Measurements from ENCODE around the gene FAM13A.

Gene FAM13A

DNA sequence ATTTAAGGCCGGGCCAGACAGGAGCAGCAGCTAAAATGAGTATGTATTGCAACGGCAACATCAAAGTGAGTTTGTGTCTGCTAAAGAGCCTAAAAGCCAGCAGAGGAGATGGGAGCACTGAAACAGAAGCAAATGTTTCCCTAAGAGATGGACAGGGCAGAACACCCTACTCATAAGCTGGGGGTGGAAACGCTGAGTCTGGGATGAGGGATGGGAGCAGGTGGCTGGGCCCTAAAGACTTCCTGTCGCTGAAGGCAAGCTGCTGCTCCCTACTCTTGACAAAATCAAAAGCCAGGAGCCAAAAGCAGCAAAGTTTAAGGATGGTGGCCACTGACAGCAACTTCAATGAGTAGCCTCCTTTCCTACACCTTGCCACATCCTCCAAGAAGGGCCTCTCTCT is 318.8 kb downstream of the FAM13A start:
- FAIRE-seq = no peak

DNA sequence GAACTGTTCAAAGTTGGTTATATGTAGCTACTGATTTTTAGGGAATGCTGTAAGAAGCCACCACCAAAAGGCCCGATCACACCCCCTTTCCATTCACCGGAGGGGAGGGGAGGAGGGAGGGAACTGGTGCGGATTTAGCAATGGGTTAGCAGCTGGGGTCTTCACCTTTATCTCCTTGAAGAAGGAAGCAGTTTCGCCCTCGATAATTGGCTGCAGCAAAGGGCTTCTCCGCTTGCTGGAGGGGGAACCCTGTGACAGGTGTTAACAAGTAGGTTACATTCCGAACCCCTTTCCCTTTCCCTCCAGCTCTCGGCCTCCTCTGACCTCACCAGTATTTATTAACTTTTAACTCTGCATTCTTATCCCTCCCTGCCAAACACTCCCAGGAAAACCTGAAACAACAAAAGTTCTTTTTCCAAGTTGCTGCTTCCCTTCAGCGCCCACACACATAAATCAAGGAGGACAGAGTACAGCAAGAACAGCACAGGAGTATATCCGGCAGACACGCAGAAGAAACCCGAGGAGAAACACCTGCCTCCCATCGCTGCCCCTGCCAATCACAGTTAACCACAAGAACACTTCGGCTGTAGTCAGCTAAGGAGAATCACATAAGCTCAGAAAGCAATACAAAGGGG is 319.6 kb downstream of the FAM13A start:
- FAIRE-seq = no peak

DNA sequence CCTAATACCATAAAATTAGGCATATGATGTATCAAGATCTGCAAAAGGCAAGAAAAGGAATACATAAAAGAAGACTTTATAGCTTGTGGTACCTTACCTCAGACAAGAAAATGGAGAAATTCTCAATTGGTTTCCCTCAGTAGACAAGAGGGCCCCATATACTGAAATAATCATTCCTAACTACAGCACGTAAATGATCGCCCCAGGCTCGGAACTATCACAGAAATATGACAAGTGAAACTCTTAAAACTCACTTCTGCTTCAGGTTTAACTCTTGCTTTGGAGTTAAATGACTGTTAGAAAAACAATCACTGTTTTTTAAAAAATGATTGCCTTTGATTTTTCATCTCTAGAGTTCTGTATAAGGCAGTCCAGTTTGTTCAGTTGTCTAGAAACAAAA is 320.7 kb downstream of the FAM13A start:
- FAIRE-seq = no peak

DNA sequence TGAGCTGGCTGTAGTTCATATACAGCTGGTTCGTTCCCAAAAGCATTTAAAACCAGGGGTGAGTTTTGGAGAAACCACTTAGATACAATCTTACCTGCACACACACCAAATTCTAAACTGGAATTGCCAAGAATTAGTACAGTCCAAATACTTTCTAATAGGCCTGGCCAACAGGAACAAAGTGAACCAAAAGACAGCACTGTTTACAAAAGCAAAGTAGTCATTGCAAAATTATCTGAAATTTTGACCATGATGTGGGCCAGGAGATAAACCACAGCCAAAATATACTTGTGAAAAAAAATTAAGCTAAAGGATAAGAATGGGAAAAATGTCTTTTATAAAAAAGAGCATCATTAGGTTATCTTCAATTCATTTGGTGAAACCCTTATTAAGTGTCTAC is 321.4 kb downstream of the FAM13A start:
- FAIRE-seq = no peak

DNA sequence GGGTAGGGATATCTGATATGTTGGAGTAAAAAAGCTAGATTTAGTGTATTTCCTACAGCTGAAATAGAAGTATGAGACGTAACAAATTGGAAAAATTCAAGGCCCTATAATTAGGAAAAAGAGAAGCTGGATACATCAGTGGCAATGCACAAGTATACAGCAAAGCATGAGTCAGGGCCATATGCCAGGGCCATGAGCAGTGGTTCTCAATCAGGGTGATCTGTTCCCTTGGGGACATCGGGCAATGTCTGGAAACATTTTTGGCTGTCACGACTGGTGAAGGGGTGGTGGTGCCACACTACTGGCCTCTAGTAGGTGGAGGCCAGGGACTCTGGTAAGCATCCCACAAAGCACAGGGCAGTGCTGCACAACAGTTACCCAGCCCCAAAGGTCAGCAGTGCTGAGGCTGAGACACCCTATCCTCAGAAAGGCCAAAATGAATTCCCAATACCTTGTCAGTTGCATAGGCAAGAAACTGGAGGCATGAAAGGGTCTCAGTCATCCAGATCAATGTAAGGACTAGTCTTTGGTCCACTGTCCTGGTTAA is 322.5 kb downstream of the FAM13A start:
- FAIRE-seq = no peak

DNA sequence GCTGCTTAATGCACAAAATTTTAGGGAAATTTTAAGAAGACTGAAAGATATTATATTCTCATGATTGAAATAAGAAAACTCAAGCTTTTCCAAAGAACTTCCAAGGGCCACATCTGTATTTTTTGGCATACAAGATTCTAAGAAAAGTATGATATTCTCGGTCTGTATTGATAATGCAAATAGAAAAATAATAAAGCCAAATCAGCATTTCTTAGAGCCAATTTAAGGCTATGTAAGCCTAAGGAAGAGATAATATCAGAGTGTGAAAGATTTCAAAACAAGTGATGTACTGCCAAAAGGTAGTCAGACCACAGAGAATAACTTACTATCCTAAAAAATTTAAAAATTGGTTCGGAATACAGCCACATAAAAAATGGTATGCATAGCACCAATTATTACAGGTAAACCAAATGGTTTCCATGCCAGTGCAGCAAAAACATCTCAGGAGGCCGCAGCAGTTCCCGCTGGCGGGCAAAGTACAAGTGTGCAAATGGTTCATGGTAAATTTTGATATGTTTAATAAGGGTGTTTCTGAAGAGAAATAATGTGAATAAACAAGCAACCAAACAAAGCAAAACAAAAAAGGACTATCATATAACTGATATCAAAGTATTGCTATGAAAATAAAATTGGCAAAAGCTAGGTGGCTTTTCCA is 324.1 kb downstream of the FAM13A start:
- no peak for FAIRE-seq

DNA sequence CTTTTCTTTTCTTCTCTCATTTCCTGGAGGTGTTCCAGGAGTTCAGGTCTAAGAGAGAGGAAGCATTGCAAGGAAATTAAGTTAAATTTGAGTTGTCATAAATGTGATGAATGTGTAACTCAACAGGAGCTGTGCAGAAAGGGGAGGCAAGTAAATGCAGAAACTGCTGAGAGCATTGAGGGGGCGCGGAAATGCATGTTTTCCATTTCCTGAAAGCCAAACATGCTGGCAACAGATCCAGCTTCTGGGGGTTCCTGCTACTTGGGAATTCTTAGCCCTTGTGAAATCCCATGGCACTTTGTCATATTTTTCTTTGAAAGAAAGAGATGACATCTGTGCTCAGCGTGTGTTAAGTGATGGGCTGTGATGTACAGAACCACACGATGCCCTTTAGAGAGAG is 325.6 kb downstream of the FAM13A start:
- no peak for FAIRE-seq

DNA sequence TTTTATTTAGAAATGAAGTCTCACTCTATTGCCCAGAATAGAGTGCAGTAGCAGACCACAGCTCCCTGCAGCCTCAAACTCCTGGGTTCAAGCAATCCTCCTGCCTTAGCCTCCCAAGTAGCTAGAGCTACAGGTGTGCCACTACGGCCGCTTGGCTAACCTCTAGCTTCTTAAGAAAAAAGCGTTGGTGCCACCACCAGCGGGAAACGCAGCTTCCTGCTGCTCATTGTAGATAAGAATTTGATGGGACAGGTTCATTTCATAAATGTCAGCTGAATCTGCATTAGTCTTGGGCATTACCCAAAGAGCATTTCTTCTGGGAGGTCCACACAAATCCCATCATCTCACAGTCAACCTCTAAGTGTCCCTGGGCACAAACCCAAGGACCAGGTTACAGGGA is 326.2 kb downstream of the FAM13A start:
- FAIRE-seq = no peak

DNA sequence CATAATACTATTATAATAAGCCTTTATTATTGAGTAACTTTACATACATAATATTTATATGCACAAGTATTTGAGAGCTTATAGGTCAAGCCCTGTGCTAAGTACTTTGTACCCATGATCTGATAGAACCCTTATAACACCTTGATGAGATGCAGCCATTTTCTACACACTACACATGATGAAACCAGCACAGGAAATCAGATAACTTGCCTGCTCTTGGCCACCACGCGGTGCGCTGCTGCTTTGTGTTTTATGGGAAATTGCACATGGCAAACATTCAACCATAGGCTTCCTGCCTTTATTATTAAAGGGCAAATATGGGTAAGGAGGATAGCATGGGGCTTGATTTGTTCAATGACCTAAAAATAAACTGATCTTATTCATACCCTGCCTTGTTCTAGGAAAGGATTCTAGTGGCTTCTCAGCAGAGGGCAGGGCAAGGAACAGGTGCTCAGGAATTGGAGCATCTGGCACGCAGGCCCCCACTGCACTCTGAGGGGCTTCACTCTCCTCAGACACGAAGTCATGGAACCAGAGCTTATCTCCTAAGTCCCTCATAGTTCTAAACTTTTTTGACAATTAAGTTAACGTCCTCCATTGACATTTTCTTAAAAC is 327.7 kb downstream of the FAM13A start:
- FAIRE-seq = no peak

DNA sequence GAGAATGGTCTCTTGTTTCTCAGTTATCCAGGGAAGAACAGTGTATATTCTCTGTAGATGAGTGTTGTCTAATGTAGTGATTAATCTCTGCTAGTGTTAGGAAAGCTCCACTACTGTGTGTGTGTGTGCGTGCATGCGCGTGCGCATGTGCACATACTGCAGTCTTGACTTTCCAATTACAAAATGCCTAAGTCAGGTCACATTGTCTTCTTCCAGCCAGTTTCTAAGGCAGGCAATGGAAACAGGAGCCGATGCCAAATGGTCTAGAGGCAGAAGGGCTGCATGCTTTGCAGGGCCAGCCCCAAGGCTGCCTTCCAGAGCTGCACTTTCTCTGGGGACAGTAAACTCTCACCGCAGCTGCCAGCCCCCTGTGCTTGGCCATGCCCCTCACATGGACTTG is 328.8 kb downstream of the FAM13A start:
- FAIRE-seq = no peak

DNA sequence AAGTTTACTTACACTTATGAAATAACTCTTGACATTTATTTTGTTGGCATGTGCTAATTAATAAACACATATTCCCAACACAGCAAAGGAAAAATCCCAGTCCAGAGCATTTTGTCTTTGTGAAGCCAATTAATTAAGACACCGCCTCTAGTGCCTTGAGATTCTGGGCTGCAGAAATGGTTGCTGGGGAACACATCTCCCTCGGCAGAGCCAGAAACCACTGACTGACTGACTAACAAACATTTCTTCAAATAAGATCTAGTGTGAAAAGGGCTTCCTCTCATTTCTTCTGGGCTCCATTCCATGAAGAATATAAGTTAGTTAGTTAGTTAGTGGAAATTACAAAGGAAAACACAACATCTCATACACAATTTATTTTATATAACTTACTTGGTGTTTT is 331.0 kb downstream of the FAM13A start:
- no peak for FAIRE-seq

DNA sequence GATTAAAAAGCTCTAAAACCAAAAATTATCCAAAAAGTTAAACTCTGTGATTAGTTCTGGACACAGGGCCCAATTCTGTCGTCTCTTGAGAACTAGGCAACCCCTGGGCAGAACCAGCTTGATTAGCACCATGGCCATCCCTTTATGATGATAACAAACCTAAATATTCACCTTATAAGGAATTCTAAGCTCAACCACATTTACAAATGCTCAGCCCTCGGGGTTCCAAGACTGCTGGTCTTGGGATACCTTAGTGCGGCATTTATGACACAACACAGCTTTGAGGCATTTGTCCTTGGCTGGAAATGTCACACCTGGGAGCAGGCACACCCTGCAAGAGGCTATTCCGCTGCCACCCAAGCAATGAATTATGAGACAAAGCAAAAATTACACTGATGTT is 331.8 kb downstream of the FAM13A start:
- no peak for FAIRE-seq

DNA sequence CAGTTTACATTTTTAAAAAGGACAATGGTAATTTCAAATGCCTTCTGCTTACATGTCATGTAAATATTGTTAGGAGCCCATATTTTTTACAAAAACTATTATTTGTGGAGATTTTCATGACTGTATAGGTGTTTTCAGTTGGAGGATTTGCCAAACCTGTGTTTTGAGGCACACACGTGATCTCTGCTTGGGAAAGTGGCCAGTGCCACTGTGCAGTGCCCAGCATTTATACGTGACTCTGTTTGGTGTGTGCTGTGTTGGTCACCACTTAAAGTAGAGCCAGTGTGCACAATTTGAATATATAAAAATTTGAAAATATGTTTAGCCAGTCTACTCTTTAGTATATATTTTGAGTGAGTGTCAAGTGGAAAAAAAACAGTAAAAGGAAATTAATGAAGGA is 332.6 kb downstream of the FAM13A start:
- no peak for FAIRE-seq

DNA sequence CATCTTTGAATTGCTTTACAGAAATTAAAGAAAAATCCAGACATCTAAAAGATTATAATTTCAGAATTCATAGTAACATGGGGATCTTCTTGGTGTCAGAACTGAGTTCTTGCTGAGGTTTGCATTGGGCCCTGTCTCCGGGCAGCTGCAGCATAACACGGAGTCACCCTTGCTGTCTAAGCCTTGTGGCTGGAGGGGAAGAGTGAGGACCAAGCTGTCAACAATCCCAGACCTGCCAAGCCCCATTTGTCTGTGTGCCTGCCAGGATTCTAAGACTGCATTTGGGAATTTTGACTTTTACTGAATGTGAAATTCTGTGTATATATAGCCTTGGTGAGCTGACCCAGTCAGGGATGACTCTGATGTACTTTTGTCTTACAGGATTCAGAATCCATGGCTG is 334.2 kb downstream of the FAM13A start:
- FAIRE-seq = no peak

DNA sequence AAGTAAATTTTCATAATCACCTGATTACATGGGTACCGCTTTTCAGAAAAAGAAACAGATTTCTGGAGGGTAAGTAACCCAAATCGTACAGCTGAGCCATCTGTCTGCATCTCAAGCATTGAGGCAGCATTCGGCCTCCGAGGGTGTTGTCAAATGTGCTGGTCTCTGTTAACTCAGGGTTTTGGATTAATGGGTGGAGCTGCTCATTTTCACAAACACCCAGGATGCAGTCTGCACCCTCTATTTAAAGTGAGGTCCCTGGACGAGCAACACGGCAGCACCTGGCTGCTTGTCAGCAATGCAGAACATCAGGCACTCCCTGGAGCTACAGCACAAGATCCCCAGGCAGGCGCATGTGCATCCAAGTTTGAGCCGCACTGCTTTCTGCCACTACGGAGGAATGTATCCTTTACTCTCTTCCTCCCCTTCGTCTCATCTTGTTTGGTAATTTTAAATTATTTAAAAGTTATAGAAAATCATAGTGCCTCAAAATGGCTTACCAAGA is 334.7 kb downstream of the FAM13A start:
- FAIRE-seq = no peak

DNA sequence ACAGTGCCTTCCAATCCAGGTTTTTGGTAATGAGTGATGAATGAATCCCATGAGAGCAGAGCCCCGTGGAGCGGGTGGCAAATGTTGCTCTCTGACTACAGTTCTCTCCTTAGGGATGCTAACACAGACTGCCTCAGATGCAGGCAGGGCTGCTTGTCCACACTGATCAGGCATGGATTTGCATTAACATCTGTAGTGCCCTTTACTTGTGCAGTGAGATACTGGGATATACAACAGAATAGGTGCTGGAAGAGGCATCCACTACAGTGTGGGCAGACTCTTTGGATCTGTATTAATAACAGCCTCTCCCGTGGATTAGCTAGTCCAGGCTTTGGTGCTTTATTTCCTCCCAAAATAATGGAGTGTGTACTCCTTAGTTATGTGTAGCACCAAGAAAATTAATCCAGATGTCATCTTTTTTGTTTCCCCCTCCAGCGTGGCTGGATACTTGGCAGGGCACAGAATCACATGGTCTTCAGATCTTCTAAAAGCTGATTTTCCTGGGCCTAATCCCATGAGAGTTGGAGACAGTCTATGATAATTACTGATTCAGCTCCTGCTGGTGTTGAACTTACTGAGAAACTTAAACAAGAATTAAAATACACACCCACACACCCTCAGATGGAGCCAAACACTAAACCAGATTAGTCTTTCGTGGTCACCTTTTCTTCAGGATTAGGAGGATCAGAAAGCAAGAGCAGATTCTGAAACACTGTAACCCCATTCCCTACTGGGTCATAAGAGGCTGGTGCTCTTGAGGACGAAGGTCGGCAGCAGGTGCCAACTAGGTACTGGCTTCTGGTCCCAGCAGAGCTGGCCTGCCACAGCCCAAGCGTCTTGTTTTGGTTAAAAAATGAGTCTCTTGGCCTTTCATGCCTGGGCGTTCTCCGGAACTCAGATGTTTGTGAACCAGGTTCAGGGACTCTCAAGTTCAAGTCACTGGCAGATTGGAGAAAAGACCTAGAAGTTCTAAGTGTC is 336.2 kb downstream of the FAM13A start:
- FAIRE-seq = peak; percentile 48

DNA sequence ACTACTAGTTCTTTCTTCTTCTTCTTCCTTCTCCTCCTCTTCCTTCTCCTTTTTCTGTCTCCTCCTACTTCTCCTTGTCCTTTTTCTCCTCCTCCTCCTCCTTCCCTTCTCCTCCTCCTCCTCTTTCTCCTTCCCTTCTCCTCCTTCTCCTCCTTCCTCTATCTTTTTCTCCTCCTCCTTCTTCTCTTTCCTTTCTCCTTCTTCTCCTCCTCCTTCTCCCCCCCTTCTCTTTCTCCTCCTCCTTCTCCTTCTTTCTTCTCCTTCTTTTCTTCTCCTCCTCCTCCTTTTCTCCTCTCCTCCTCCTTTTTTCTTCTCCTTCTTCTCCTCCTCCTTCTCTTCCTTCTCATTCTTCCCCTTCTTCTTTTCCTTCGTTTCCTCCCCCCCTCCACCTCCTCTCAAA is 337.6 kb downstream of the FAM13A start:
- no peak for FAIRE-seq

DNA sequence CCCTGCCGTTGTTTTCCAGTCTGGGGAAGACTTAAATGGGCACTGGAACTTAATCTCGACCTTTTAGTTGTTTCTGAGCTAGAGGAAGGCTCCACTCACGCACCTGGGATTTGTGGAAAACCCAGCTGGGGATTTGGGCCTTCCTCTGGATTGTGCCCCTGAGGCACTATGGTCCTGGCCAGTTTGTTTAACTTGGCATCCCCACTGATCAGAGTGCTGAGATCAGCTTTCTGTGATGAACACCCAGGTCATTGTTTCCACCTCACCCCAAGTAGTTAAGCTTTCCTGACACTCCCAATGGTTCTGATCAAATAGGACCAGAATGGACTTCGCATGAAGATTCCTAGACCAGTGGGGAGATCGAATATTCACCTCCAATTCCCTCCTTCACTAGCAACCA is 338.9 kb downstream of the FAM13A start:
- FAIRE-seq = no peak

DNA sequence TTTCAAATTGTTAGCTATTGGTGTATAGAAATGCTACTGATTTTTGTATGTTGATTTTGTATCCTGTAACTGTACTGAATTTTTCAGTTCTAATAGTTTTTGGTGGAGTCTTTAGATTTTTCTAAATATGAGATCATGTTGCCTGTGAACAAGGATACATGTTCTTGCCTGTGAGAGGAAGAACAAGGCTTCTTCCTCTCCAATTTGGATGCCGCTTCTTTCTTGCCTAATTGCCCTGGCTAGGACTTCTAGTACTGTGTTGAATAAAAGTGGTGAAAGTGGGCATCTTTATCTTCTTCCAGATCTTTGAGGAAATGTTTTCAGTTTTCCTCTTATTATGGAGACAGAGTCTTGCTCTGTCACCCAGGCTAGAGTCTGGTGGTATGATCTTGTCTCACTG is 343.2 kb downstream of the FAM13A start:
- FAIRE-seq = no peak

DNA sequence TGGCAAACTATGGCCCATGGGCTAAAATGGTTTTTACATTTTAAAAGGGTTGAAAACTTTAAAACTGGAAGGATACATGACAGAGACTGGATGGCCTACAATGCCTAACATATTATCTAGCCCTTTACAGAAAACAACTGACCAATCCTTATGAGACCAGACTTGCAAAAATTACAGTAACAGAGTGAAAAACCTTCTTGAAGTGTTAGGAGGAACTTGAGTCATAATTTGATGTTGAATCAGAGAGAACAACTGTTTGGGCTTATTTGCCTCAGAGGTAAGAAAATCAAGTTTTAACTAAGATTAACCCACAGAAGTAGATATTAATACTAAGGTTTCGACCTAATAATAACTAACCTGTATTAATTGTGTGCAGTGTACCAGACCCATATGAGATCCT is 347.0 kb downstream of the FAM13A start:
- no peak for FAIRE-seq

DNA sequence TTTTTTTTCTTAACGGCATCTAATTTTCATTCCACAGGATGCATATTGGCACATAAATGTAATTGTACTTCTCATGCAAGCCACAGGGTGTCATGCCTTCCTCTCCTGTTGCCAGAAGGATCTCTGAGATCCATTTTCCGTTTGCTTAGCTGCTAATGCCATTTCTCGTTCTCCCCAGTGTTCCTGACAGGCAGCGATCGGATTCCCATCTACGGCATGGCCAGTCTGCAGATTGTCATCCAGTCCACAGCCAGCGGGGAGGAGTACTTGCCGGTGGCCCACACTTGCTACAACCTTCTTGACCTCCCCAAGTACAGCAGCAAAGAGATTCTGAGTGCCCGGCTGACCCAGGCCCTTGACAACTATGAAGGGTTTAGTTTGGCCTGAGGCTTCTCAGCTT is 350.4 kb downstream of the FAM13A start:
- no peak for FAIRE-seq

DNA sequence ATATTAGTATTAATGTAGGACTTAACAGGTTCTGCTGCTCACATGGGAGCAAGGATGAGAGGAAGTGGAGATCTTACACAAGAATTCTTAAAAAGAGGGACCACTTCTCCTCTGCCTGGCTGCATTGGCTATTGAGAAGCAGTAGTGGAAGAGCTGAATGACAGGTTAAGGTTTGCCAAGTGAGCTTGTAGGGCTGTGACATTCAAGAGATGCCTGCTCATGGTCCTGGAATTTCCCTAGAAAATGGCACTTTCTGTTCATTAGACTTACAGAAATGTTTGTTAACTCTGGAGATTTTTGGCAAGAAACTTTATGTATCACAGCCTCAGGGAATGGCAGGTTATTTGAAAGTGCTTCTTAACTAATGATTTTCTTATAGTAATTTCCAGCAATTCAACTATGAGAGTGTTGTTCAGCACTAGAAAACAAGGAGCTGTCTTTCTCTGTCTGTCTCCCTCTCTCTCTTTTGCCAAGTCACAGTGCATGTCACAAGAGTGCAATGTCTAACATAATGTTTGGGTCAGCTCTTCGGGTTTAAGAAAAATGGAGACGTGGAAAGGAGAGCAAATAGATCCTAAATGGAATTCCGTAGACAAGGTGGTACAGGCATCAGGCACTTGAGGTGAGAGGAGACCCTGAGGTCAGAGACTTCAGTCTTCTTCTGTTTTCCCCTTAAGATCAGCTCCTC is 351.0 kb downstream of the FAM13A start:
- FAIRE-seq = no peak

Data from endometrium (tissue), 2 donors.